KOPT-K1 (cell line): Measurements from ENCODE around the gene TRIM26.

ENCODE experiments used
- H3K27ac ChIP-seq: fragments of 200-600 bp; sonication (generic); 2 replicates; pipeline ENCODE4 v1.5.1; 2016; ENCODE audit warnings: antibody characterized with exemption, mild to moderate bottlenecking, low read depth, low read length; ENCODE audit not compliant: poor library complexity, severe bottlenecking
- H3K36me3 ChIP-seq: fragments of 200-600 bp; sonication (generic); 2 replicates; pipeline ENCODE4 v1.5.1; 2017; ENCODE audit warnings: antibody characterized with exemption, mild to moderate bottlenecking, low read length, moderate library complexity; ENCODE audit not compliant: insufficient read depth
- H3K9me3 ChIP-seq: fragments of 200-600 bp; sonication (generic); 2 replicates; pipeline ENCODE4 v1.5.1; 2017; ENCODE audit warnings: antibody characterized with exemption, low read length, mild to moderate bottlenecking; ENCODE audit not compliant: insufficient read depth, poor library complexity, severe bottlenecking

TRIM26 gene

DNA sequence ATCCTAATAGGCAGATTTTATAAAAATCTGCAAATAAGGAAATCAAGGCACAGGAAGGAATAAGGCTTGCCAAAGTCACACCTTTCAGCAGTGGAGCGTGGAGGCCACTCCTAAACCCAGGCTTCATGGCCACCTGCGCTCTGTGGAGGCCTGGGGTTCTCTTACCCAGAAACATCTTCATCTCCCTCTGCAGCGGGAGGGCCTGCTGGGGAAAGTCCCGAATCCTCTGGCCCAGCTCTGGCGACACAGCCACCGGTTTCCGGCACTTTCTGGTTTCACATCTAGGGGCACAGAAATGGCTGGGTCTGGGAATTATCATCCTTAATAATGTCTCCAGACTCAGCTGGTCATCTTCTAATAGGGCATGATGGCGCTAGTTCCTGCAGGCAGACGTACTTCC lies 56.4 kb downstream of the TRIM26 start:
- Histone ChIP-seq H3K36me3 (no peaks in the 10 kb centered on the region), H3K9me3 (no peaks in the 10 kb centered on the region), H3K27ac (no peak overlapping the region)

DNA sequence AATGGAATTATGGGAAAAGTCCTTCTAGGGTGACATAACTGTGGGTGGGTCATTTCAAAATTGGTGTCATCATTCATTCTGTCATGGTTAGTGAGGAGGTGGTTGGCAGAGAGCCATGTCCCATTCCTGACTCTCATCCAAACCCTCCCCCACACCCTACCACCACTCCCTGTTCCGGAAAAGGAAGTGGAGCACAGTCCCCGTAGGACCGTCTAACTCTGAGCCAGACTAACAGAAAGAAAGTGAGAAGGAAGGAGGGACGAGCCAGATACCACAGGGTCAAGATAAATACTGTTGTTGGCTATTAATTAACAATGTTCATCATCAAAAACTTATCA lies 57.0 kb downstream of the TRIM26 start:
- no peak overlapping the region for H3K27ac ChIP-seq
- H3K36me3 ChIP-seq: no peaks in the 10 kb centered on the region

DNA sequence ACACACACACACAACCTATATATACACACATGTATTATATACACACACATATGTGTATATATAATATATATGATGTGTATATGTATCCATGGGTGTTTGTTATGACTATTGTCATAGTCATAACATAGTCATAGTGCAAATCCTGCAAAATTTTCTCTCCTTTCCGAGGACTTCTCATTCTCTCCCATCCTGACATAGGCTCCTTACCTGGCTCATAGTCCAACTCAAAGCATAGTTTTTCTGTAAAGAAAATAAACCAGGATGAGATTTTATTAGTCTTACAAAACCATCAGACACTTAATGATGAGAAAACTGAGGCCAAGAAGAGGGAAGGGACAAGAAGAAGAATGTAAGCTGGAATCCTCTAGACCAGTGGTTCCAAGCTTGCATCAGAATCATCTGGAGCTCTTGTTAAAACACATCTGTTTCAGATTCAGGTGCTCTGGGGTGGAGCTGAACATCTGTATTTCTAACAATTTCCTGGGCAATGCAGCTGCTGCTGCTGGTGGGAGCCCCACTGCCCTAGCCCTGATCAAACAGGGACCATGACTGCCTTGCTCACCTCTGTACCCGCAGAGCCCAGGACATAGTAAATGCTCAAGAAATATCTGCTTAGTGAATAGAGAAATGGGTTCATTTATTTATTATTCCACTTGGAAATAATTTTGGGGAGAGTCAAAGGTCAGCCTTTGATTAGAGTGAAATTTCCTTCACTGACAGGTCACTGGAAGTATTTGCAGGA lies 57.5 kb downstream of the TRIM26 start:
- Histone ChIP-seq H3K27ac (no peak overlapping the region), H3K36me3 (no peaks in the 10 kb centered on the region), H3K9me3 (no peaks in the 10 kb centered on the region)

More for the DNA sequence above, 57.0 kb downstream of the TRIM26 start:
- no peaks in the 10 kb centered on the region for H3K9me3 ChIP-seq

DNA sequence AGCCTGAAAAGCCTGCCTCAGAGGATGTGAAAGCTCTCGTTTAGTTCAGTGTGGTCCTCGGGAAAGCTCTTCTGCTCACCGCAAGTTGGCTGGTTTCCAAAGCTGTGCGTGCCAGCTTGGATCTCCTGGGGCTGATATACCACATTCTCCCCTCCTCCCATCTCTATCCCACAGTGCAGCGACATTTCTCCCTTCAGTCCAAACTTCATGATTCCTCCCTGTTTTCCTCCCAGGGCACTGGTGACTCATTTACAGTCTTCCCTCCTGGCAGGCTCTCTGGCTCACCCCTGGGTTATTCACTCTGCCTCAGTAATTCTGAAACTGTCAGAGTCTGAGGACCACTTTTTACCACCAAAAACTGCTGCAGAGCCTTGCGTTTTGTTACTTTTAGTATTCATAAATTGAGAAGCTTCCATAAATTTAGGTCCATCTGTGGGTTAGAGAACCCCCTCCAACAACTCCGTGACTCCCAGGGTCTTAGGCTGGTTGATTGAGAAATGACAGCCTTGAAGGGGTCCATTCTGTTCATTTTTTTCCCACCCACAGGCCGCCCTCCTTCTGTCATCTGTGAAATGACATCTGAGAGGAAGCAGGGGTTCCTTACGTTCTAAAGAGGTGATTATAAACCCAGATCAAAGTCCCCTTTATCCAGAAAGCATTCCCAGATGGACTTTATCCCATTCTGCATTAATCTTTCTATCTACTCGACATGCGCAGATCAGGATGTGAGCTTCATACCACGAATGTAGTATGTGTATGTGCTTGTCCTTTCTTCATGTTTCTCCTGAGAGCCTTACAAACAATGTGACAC lies 58.3 kb downstream of the TRIM26 start:
- Histone ChIP-seq H3K36me3 (no peaks in the 10 kb centered on the region), H3K27ac (no peak overlapping the region), H3K9me3 (no peaks in the 10 kb centered on the region)

DNA sequence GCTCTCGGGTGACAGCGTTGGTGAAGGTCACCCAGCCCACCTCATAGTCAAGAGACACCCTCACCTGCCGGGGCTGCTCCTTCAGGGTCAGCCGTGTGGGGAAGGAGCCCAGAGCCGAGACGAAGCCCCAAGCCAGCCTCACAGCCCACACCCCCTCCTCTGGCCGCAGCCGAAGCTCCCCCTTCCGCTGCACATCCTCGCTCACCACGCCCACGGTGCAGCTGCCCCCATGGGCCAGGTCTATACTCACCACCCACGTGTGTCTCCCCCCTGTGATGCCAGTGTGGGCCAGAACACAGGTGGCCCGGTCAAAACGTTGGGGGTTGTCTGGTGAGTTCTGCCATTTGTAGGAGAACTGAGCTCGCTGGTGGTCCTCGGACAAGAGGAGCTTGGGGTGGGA lies 59.1 kb downstream of the TRIM26 start:
- Histone ChIP-seq H3K27ac (no peak overlapping the region), H3K9me3 (no peaks in the 10 kb centered on the region), H3K36me3 (no peaks in the 10 kb centered on the region)

DNA sequence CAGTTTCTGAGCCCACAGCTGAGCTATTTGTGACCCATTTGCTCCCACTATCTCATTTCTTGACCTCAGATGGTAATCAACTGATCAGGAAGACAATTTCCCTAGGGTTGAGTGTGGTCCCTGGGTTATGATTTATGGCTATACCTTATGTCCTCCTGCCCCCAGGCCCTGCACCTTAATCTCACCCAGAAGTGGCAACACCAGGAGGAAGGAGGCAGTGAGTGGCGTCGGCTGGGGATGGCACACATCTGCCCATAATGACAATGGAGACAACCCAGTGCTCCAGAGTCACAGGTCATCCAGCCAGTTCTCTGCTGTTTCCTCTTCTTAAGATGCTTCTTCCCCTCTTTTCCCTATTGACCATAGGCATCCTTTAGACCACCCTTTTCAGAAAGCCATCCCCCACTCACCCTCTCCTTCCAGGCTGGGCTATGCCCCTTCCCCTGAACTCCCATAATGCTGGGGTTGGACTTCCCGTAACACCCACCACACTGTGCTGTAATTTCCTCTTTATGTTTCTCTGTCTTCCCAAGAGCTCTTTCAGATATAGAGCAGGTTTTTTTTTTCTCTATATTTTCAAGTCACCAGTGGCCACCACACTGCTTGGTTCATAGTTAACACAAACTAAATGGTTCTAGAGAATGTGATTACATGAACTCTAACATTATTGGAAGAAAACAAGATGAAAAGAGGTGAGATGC lies 60.1 kb downstream of the TRIM26 start:
- Histone ChIP-seq H3K27ac (no peak overlapping the region), H3K36me3 (no peaks in the 10 kb centered on the region), H3K9me3 (no peaks in the 10 kb centered on the region)

DNA sequence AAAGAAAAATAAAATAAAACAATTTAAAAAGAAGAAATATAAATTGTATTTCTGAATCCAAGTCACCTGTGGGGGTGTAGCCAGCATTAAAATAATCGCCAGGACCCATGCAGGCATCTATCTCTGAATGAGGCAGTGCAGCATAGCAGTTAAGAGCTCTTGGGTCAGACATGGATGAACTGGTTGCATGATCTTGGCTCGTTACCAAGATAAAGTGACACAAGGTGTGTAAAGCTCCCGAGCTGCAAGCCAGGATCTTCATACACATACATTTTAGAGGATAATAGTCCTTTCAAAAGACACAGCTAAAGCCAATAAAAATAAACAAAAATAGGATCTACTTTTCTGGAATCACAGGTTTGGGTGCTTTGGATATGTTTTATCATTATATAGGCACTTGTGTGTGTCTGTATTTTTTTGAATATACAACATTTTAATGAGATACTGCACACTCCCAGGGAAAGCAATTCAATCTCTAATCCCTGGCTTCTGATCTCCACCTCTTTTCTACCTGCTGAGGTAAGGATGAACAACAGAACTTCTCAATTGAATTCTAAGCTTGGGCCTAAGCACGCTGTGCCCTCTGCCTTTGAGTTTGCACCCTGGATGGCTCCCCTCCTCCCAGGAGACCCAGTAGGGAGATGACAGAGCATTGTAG lies 61.1 kb downstream of the TRIM26 start:
- no peak overlapping the region for H3K27ac ChIP-seq
- no peaks in the 10 kb centered on the region for H3K9me3 ChIP-seq

DNA sequence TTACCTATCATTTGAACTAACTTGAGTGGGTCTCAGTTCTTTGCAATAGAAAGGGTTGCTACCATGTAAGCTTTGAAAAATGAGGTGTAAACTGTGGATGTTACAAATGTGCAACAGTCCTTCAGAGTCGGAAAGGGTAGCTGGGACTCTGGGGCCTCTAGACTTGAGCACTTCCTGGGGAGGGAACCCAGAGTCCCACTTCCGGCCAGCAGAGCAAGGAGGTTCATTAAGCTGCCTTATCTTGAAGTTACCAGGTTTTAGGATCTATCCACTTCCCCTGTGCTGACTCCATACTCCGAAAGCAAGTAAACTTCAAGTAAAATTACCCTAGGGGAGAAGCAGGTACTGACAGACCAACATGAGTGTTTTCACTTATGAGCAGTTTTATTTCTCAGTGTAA lies 61.6 kb downstream of the TRIM26 start:
- H3K27ac ChIP-seq: no peak overlapping the region
- H3K9me3 ChIP-seq: no peaks in the 10 kb centered on the region
- no peaks in the 10 kb centered on the region for H3K36me3 ChIP-seq

More for the DNA sequence above, 61.1 kb downstream of the TRIM26 start:
- H3K36me3 ChIP-seq: no peaks in the 10 kb centered on the region

DNA sequence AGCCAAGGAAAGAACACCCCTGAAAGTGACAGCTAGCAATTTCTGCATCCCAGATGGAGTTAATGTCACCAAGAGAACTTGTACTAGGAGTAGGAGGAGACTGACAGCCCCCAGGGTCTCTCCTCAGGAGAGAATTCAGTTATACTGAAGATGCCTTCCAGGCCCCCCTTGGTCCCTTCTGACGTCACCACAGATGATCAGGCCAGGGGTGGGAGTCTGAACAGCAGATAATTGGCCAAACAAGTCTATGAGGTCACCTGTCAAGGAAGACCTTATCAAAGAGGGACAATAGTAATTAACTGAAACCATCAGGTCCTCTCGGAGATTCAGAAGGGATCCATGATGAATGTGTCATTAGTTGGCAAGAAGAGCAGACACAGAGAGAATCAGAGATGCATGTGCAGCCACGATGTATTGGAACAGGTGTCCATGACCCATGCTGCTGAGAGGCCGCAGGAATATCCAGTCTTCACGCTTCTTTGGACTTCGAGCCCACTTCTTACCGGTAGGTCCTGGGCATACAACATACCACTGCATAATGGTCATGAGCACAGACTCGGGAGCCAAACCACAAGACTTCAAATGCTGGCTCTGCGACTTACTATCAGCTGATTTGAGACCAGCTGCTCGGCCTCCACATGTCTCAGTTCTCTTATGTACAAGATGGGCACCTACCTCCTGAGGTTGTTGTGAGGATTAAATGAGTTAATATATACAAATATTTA lies 62.4 kb downstream of the TRIM26 start:
- Histone ChIP-seq H3K36me3 (no peaks in the 10 kb centered on the region), H3K9me3 (no peaks in the 10 kb centered on the region), H3K27ac (no peak overlapping the region)

DNA sequence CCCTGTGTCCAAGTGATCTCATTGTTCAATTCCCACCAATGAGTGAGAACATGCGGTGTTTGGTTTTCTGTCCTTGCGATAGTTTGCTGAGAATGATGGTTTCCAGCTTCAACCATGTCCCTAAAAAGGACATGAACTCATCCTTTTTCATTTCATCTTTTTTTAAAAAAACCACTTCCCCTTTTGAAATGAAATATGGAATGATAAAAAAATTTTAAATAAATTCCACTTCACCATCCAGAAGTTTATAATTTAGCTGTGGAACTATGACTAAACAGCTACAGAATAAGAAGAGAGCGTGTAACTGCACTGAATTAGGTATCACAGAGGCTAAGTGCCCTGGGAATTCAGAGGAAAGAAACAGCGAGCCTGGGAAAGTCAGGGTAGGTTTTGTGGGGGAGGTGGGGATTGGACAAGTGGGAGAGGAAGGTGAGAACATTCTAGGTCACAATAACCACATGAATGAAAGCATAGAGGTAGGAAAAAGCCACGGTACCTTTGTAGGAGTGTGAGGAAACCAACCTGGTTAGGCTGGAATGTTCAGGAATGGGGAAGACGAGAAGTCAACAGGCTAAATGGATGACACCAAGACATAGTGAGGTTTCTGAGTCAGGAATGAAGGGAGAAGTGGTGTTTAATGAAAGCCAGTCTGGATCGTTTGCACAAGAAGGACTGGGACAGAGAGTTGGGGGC lies 63.2 kb downstream of the TRIM26 start:
- no peaks in the 10 kb centered on the region for H3K36me3 ChIP-seq
- no peak overlapping the region for H3K27ac ChIP-seq
- no peaks in the 10 kb centered on the region for H3K9me3 ChIP-seq

DNA sequence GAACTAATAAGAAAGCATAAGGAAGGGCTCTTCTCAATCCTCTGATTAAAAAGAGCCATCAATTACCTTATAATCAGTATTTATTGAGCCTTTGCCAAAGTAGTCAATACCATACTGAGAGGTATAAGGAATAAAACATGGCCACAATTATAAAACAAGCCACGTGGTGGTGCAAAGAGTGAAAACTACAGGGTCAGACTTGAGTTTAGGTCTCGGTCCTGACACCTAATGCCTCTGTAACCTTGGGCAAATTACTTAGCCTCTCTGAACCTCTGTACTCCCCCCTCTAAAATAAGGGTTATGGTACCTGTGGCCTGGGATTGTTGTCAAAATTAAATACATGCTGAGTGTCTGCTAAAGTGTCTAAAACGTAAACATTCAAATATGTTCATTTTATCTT lies 64.0 kb downstream of the TRIM26 start:
- Histone ChIP-seq H3K36me3 (no peaks in the 10 kb centered on the region), H3K9me3 (no peaks in the 10 kb centered on the region), H3K27ac (no peak overlapping the region)

DNA sequence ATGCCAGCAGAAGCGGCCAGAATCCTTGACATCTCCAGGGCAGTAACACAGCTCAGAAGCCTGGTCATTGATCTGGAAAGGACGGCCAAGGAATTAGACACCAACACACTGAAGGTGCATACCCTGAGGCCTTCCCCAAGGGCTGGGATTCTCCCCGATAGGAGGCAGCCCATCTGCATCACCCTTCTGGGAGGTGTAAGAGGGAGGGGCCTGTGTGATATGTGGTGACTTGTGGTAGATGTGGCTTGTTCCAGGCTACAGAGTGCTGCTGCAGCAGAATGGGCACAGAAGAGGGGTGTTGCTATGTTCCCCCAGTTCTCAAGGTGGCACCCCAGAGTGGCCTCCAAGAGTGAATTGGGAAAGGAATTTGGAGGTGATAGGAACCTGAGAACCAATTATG lies 66.1 kb downstream of the TRIM26 start:
- H3K27ac ChIP-seq: no peak overlapping the region
- no peaks in the 10 kb centered on the region for H3K36me3 ChIP-seq
- H3K9me3 ChIP-seq: no peaks in the 10 kb centered on the region

DNA sequence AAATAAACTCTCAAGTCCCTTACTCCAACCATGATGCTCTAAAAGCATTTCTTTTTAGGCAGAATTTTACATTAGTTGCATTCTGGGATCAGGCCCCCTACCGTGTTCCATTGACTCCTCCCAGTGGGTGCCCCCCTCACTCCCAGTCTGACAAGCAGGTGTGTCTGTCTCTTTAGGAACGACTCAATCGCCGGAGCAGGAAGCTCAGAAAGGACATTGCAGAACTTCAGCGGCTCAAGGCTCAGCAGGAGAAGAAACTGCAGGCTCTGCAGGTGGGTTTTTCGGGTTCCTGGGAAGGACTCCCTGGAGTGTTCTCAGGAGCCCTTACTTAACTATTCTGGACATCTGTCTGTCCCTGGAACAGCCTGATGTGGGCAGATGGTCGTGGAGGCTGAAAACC lies 67.4 kb downstream of the TRIM26 start:
- H3K36me3 ChIP-seq: no peaks in the 10 kb centered on the region
- no peaks in the 10 kb centered on the region for H3K9me3 ChIP-seq
- H3K27ac ChIP-seq: no peak overlapping the region

DNA sequence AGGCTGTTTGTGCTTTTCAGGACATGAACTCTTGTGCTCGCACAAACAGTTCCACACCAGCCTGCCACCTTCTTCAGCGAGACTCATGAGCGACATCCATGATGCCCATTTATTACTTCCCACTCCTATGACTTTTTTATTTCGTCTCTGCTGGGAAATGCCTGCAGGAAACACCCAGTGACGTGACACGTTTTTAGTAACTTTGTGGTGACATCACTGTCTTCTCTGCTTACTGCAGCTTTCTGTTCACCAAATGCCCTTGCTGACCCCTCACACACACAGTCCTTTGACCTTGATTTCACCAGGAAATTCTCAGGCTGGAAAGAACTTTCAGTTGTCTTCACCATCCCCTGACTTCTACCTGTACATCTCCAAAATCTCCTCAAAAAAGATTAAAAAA lies 68.4 kb downstream of the TRIM26 start:
- no peaks in the 10 kb centered on the region for H3K9me3 ChIP-seq
- no peak overlapping the region for H3K27ac ChIP-seq
- H3K36me3 ChIP-seq: no peaks in the 10 kb centered on the region
